Cardiac muscle cell (in vitro differentiated cells and primary cell): Measurements from ENCODE around the gene EEF2KMT. TPM values are rescaled to one million over a fixed set of nuclear protein-coding genes. Genes with fewer than 3 reads are reported as not detected.
A peak's percentile ranks its signal among the peaks of the same experiment; 100 is the strongest.
"Not testable (repeated sequence)": the region's sequence is repeated elsewhere in the genome, so short reads cannot be mapped to it uniquely, and the experiment has no call there.

Experiments
- DNase-seq, 2 donors: peaks; one replicate each; pipeline versions ENCODE4 v3.0.0 to v3.0.0-alpha.2; 2010 to 2017; ENCODE audit warnings: low read depth in 1 of 2, low spot score in 1 of 2
- H3K27ac ChIP-seq: fragments of 200-600 bp; sonication (generic); 2 replicates; pipeline ENCODE4 v1.5.1; 2016
- H3K27me3 ChIP-seq: fragments of 200-600 bp; sonication (generic); 2 replicates; pipeline ENCODE4 v1.6.0; 2016; ENCODE audit warnings: control low read depth
- H3K36me3 ChIP-seq: fragments of 200-600 bp; sonication (generic); 2 replicates; pipeline ENCODE4 v1.5.1; 2016; ENCODE audit warnings: control low read depth
- H3K4me1 ChIP-seq: fragments of 200-600 bp; sonication (generic); 2 replicates; pipeline ENCODE4 v1.8.1; 2017; ENCODE audit warnings: low read depth, mild to moderate bottlenecking, mixed run types
- H3K4me3 ChIP-seq: fragments of 200-600 bp; sonication (generic); 2 replicates; pipeline ENCODE4 v1.5.1; 2016; ENCODE audit warnings: mild to moderate bottlenecking
- H3K9me3 ChIP-seq: fragments of 200-600 bp; sonication (generic); 2 replicates; pipeline ENCODE4 v1.5.1; 2017; ENCODE audit warnings: low read depth, mild to moderate bottlenecking, control low read depth
- CTCF ChIP-seq: IDR thresholded peaks from 2 replicates; pipeline ENCODE4 v1.5.1; 2012; ENCODE audit warnings: low read depth, mild to moderate bottlenecking, low read length
- polyA plus RNA-seq: library from polyadenylated mRNA; unstranded; fragments of >200 nt; fragmentation: Nextera tagmentation; extraction: Ambion mirVana; gene quantifications from 2 replicates; pipeline ENCODE4 v1.2.1, GENCODE V29; 2016
- total RNA-seq: library from RNA; depleted of rRNA; stranded (reverse); fragments of >200 nt; gene quantifications from 2 replicates; pipeline ENCODE4 v1.2.3, GENCODE V29; 2016

Gene EEF2KMT
- total and polyA plus RNA-seq, 2 experiments from 2014 or later, result 9.6 to 23.2 TPM

GRCh38 chr16:5078626-5079025 is 19.0 kb downstream of the EEF2KMT start:
- Histone ChIP-seq H3K36me3 (no peaks in the 10 kb centered on the region), H3K4me3 (no peak overlapping the region), H3K9me3 (no peaks in the 10 kb centered on the region), H3K4me1 (no peaks in the 10 kb centered on the region), H3K27me3 (no peaks in the 10 kb centered on the region), H3K27ac (no peak overlapping the region)
- no peak for TF ChIP-seq CTCF
- DNase-seq, result no peak

GRCh38 chr16:5077304-5077703 is 20.3 kb downstream of the EEF2KMT start:
- TF ChIP-seq CTCF, result no peak
- Histone ChIP-seq H3K9me3 (no peaks in the 10 kb centered on the region), H3K36me3 (no peaks in the 10 kb centered on the region), H3K4me3 (no peak overlapping the region), H3K4me1 (no peaks in the 10 kb centered on the region), H3K27ac (no peak overlapping the region), H3K27me3 (no peaks in the 10 kb centered on the region)
- no peak for DNase-seq

- H3K36me3 ChIP-seq, result no peaks in the 10 kb centered on the region
- DNase-seq, result no peak
- H3K27ac ChIP-seq, result no peak overlapping the region
- no peak overlapping the region for H3K4me3 ChIP-seq
- no peaks in the 10 kb centered on the region for H3K9me3 ChIP-seq
- TF ChIP-seq CTCF, result no peak
- no peaks in the 10 kb centered on the region for H3K4me1 ChIP-seq
- no peaks in the 10 kb centered on the region for H3K27me3 ChIP-seq
Measured at GRCh38 chr16:5075637-5076036, 22.0 kb downstream of the EEF2KMT start.

- not testable (repeated sequence) for H3K9me3 ChIP-seq, H3K4me1 ChIP-seq, H3K36me3 ChIP-seq, H3K4me3 ChIP-seq, H3K27ac ChIP-seq, DNase-seq, H3K27me3 ChIP-seq
Measured at GRCh38 chr16:5073771-5074170, 23.8 kb downstream of the EEF2KMT start.

GRCh38 chr16:5073279-5073629 is 24.3 kb downstream of the EEF2KMT start:
- no peak for DNase-seq
- H3K27me3 ChIP-seq, result no peaks in the 10 kb centered on the region
- H3K9me3 ChIP-seq, result no peaks in the 10 kb centered on the region
- no peaks in the 10 kb centered on the region for H3K4me1 ChIP-seq
- no peak overlapping the region for H3K27ac ChIP-seq
- TF ChIP-seq CTCF, result no peak
- H3K36me3 ChIP-seq, result no peaks in the 10 kb centered on the region
- H3K4me3 ChIP-seq, result no peak overlapping the region

GRCh38 chr16:5072334-5073278 is 25.0 kb downstream of the EEF2KMT start:
- no peaks in the 10 kb centered on the region for H3K9me3 ChIP-seq
- H3K36me3 ChIP-seq, result no peaks in the 10 kb centered on the region
- no peaks in the 10 kb centered on the region for H3K4me1 ChIP-seq
- no peak for TF ChIP-seq CTCF
- H3K4me3 ChIP-seq, result peak overlapping the region; percentile 81
- DNase-seq, result peak in 1 of 2 donors; percentile 28
- peak overlapping the region; percentile 78 for H3K27ac ChIP-seq
- H3K27me3 ChIP-seq, result no peaks in the 10 kb centered on the region
